ENCODE data around the gene MEF2D.

MEF2D gene

DNA sequence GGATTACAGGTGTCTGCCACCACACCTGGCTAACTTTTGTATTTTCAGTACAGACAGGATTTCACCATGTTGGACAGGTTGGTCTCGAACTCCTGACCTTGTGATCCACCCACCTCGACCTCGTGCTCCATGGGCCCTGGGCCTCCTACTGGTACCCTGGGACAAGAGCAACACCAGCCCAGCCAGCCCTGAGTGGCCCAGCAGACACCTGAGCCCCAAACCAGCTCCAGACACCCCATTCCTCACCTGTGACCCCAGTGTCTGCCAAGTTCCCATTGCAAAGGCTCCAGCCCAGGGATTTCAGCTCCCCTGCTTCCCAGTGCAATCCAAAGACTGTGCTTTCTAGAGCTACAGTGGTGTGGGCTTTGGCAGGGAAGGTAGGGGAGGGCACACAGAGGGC is 14.6 kb downstream of the MEF2D start:
- no peak for DNase-seq

GRCh38 chr1:156484480-156485058 is 16.0 kb downstream of the MEF2D start:
- DNase-seq = no peak

DNA sequence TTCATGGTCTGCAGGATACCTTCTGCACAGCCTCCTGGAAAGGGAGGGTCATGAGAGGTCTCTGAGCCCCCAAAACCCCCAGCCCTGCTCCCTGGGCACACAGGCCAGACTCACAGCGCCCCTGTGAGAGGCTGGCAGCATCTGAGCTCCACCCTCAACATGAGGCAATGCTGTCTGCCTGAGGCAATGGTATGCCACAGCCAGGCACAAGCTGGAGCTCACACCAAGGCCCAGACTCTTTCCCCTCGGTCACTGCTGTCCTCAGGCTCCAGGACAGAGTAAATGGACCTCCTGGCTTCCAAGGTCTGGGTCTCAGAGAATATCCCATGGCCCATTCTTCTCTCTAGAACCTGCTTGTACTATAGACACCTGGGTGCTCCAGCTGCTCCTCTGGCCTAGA is 17.2 kb downstream of the MEF2D start:
- DNase-seq = no peak

- DNase-seq = no peak
Observed at GRCh38 chr1:156482276-156482675, 18.3 kb downstream of the MEF2D start.

- peak; percentile 39 for DNase-seq
Observed at GRCh38 chr1:156481527-156481926, 19.0 kb downstream of the MEF2D start.

DNA sequence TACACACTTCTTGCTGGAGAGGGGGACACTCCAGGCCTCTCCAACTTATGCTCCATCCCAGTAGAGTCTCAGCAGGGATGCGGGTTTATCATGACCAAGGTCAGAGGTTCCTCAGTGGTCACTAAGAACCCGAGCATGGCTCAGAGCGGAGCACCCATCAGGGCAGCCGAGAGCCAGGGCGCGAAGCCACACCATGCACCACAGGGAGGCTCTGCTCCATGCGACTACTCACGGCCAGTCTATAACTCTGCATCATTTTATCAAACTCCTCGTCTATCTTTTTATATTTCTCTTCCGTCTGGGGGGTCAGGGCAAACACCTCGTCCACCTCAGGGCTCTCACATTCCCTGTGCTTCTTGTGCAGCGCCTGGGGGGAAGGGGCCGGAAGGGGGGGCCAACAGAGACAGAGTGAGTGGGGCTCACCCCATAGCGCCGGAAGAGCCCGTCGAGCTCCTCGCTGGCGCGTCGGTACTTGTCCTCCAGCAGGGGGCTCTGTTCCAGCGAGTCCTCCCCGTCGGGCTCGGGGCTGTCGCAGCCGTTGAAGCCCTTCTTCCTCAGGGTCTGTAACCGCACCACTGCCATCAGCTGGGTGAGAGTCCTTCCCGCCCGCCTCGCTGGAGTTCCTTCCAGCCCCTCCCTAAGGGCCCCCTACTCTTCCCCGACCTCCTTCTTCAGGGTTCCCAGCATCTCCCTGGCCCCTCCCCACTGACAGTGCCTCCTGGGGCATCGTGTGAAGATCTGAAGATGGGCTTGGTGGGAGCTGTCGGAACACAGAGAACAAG is 20.0 kb downstream of the MEF2D start:
- DNase-seq = peak; percentile 75

- DNase-seq = no peak
Observed at GRCh38 chr1:156480016-156480370, 20.6 kb downstream of the MEF2D start.

DNA sequence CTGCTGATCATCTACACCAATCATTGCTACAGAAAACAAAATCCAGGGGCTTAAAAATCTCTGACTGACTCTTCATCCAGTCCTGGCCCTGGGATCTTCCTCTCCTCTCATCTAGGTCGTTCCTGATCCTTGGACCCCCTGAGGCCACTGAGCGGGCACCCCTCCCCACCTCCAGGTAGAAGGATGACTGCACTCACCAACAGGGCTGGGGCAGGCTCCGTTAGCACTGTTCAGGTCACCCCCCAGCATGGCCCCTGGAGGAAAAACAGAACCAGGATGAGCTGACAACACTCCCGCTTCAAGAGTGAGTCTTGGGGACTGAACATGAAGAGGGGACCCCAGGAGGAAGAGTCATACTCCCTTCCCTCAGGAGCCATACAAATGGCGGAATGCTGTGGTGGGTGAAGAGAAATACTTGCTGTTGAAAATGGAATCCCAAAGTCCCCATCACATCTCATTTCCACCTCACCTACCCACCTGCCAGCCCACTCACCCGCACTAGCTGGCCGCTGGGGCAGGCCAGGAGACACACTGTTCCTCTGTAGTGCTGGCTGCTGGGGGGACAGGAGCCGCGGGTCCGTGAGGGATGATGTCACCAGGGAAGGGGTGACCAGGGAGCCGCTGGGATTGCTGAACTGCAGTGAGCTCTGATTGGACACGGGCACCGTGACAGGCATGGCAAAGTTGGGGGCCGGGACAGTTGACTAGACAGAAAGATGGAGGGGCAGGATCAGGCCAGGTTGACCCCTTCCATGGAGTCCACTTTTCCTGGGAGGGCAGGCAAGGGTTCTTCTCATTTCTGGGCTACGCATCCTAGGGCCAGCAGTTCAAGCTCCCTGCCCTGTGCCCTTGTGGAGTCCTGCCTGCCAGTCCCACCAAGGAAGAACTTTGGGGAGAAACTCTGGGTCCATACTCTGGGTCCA is 21.2 kb downstream of the MEF2D start:
- DNase-seq = no peak

DNA sequence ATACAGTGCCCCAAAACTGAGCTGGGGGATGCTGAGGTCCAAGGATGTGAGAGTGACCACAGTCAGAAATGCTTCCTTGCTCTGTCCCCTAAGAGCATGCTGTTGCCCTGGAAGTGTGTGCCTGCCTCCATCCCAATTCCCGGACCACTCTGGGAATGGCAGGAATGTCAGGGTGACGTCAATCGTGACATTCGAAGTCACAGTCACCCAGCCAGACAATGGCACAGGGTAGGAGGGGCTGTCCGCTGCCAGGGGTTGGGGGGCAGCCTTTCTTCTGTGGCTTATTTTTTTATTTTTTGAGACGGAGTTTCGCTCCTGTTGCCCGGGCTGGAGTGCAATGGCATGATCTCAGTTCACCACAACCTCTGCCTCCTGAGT is 22.3 kb downstream of the MEF2D start:
- DNase-seq = no peak

GRCh38 chr1:156477526-156478249 is 22.9 kb downstream of the MEF2D start:
- DNase-seq = no peak

GRCh38 chr1:156476501-156477298 is 23.9 kb downstream of the MEF2D start:
- DNase-seq = no peak

DNA sequence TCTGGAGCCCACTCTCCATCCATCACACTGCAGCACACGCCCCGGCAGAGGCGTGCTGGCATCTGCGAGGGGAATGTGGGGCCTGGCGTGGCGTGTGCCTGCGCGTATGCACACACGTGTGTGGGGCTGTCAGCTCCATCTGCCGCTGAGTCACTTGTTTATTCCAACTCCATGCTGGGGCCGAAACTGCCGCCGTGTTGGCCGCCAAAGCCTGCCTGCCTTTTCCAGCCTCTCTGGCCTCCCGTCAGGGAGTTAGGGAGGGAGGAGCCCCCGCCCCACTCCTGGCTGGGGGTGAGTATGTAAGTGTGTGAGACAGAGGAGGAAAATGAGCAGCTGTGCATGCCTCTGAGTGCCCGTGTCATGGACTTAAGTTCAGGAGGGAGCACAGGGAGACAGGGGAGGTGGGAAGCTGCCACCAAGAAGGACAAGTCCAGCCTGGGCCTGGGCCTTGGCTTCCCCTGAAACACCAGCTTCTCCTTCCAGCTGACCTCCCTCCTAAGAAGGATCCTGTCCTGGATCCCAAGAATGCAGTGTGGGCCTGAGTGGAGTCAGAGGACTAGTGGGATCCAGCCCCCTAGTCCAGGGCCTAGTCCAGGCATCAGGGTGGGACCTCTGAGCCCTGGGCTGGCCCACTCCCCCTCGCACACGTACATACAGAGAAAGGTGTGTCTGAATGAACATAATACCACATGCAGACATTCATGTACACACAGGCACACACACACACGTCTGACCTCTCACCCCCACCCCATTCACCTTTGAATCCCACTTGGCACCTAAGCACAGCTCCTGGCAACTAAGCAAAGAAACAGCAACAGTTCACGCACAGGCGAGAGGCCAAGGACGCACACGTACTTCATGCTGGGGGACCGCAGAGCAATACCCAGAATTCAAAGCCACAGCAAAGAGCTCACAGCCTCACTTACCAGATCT is 24.7 kb downstream of the MEF2D start:
- no peak for DNase-seq

- DNase-seq = no peak
Observed at GRCh38 chr1:156474966-156475365, 25.6 kb downstream of the MEF2D start.

DNA sequence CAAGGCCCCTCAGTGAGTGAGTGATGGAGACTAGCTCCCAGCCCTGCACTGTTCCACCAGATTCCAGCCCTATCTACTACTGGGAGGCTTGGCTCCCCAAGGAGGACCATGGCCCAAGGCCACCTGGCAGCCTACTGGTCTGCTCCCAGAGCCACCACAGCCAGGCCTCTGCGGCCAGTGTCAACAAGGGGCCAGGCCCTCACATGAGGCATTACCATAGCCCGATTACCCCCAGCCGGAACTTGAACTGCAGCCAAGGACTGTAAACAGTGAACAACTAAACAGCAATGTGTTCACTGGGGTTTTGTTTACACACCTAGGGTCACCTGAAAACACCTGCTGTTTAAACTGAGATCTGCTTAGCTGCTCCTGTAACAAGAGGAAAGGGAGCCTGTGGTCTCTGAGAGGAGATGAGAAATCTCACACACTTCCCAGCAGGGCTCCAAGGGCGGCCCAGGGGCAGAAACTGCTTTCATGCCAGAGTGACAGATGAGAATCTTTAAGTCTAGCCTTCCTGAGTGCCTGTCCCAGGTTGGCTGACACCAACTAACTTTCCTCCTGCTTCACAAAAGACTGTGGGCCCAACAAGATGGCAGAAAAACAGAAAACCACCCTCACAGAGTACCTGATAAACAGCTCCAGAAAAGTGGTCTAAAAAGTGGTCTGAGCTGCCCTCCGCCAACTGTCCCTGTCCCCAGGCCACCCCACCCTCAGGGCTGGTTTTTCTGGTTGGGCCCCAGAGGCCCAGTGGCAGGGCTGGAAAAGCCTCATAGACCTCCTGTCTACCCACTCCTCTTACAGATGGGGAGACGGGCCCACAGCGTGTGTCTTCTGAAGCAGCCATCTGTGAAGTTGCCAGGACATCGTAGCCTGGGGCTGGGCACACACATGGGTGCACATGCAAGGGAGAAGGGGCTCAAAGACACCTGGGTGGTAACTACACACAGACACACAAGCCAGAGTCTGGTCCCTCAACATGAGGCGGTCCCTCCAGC is 28.8 kb downstream of the MEF2D start:
- no peak for DNase-seq

DNA sequence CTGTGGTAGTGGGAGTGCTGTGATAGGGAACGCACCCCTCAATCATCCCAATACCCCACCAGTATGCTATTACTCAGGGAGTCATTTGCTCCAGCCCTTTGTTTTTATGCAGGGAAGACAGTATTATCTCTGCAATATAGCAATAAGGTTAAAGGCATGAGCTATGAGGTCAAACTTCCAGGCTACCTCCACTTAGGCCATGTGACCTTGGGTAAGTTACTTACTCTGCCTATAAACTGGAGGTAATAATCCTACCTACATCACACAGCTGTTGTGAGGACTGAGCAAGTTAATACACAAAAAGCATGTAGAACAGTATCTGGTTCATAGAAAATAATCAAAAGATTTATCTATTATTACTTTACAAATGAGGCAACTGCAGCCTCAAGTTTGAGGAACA is 30.1 kb downstream of the MEF2D start:
- DNase-seq = no peak

- DNase-seq = no peak
Observed at GRCh38 chr1:156468693-156469345, 31.8 kb downstream of the MEF2D start.

DNA sequence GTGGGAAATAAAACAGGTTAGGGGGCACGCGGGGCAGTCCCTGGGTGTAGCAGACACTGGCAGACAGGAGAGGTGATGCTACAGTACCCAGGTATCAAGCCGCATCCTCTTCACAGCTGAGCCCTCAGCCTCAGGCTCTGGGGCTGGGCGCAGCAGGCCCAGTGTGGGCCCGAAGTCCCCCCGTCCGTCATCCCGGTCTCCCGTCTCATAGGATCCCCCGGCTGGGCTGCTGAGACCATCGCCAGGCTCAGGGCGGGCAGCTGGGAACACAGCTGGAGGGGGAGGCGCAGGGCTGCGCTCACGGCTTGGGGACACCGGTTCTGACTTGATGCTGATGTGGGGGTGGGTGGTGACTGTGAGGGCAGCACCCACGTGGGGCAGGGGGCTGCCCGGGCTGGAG is 32.7 kb downstream of the MEF2D start:
- DNase-seq = no peak

- no peak for DNase-seq
Observed at GRCh38 chr1:156467385-156467784, 33.2 kb downstream of the MEF2D start.

DNA sequence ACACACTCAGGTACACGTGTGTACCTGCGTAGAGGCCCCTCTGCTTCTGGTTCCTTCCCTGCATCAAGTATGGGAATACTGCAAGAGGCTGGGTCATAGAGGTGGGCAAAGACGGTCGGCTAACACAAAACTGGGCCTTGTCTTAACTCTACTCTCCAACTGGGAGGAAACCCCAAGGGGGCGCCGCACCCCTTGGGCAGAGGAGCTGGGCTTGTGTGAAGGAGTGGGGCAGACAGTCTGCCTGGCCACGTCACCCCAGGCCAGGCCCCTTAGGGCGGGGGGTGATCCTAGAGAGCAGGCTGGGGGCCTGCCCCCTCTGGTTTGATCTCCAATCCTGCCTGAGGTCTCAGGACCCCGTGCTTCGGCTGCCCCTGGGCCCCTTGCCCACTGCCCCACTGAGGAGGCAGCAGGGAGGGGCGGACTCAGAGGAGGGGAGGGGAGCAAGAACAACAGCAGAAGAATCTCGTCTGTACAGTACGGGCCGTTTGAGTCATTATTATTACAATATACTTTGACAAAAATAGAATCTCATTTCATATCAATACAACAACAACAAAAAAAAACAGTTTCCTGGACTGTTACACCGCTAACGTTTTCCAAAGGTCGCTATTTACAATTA is 34.7 kb downstream of the MEF2D start:
- DNase-seq = no peak
